H1 (cell line): Measurements from ENCODE around the gene SNAPC2. TPM values are rescaled to one million over a fixed set of nuclear protein-coding genes. Genes with fewer than 3 reads are reported as not detected.

ENCODE experiments used
- CTCF ChIA-PET: fragments of 300-600 bp; sonication (Branson Sonifier 250); formaldehyde crosslinking; loops from one replicate; lab custom pipeline; 2021; ENCODE audit not compliant: partially characterized antibody; lab: Charles Lee
- POLR2A ChIA-PET: fragments of 300-600 bp; sonication (Branson Sonifier 250); formaldehyde crosslinking; loops from one replicate; lab custom pipeline; 2021; ENCODE audit warnings: inconsistent platforms; ENCODE audit not compliant: partially characterized antibody; lab: Charles Lee
- DNase-seq, 2 experiments: peaks; one replicate each; pipeline versions ENCODE4 v3.0.0 to v3.0.0-alpha.2; 2010 to 2022; ENCODE audit warnings: low spot score in 2 of 2, low read depth in 1 of 2, mixed read lengths in 1 of 2
- FAIRE-seq: peaks from 2 replicates; lab custom pipeline; 2011; peaks lifted over from hg19 to GRCh38; lab: Jason Lieb, UNC
- H2AFZ ChIP-seq: 2 replicates; pipeline ENCODE4 v1.8.1; 2012; ENCODE audit warnings: low read length, inconsistent platforms
- H2AK5ac ChIP-seq: 2 replicates; pipeline ENCODE4 v1.6.1; 2013; ENCODE audit warnings: low read depth, low read length
- H2BK120ac ChIP-seq: replicated peaks from 2 replicates; pipeline ENCODE3; 2013; ENCODE audit warnings: low read depth, low read length, inconsistent platforms
- H2BK12ac ChIP-seq: 2 replicates; pipeline ENCODE4 v1.6.1; 2013; ENCODE audit warnings: low read depth, low read length
- H2BK15ac ChIP-seq: 2 replicates; pipeline ENCODE4 v1.6.1; 2013; ENCODE audit warnings: low read length
- H2BK20ac ChIP-seq: 2 replicates; pipeline ENCODE4 v1.6.1; 2013; ENCODE audit warnings: low read length
- H2BK5ac ChIP-seq: 2 replicates; pipeline ENCODE4 v1.6.1; 2013; ENCODE audit warnings: low read depth, low read length
- H3K14ac ChIP-seq: 2 replicates; pipeline ENCODE4 v1.6.1; 2013; ENCODE audit warnings: inconsistent platforms; ENCODE audit not compliant: insufficient read length
- H3K18ac ChIP-seq: 2 replicates; pipeline ENCODE4 v1.6.1; 2013; ENCODE audit warnings: low read length; ENCODE audit errors: extremely low read depth
- H3K23ac ChIP-seq: 2 replicates; pipeline ENCODE4 v1.6.1; 2013; ENCODE audit warnings: inconsistent platforms; ENCODE audit not compliant: insufficient read length
- H3K23me2 ChIP-seq: 2 replicates; pipeline ENCODE4 v1.6.1; 2013; ENCODE audit warnings: low read depth, low read length
- H3K27ac ChIP-seq: 2 replicates; pipeline ENCODE4 v1.6.1; 2011; ENCODE audit warnings: low read depth, low read length, inconsistent platforms
- H3K27me3 ChIP-seq, 4 experiments: replicated peaks in 1 of 4; 1 replicate in 1 of 4; 2 replicates in 3 of 4; pipeline versions ENCODE4 v1.6.1 to v1.8.1; 2011 to 2013; ENCODE audit warnings: low read length in 3 of 4, mild to moderate bottlenecking in 3 of 4, inconsistent platforms in 2 of 4, mixed read lengths in 2 of 4, moderate library complexity in 1 of 4; ENCODE audit not compliant: control insufficient read depth in 3 of 4, insufficient read depth in 3 of 4; ENCODE audit errors: extremely low read depth in 1 of 4
- H3K36me3 ChIP-seq, 4 experiments: 2 replicates each; pipeline versions ENCODE4 v1.6.1 to v1.8.1; 2011 to 2013; ENCODE audit warnings: mild to moderate bottlenecking in 4 of 4, low read length in 3 of 4, moderate library complexity in 2 of 4, control low read depth in 1 of 4, inconsistent platforms in 1 of 4; ENCODE audit not compliant: insufficient read depth in 4 of 4, control insufficient read depth in 2 of 4
- H3K4ac ChIP-seq: replicated peaks from 2 replicates; pipeline ENCODE3; 2013; ENCODE audit warnings: low read length, low read depth, mixed read lengths, inconsistent platforms; ENCODE audit not compliant: insufficient read length
- H3K4me1 ChIP-seq, 4 experiments: replicated peaks in 1 of 4; 1 replicate in 1 of 4; 2 replicates in 3 of 4; pipeline versions ENCODE4 v1.6.1 to v1.8.1; 2011 to 2013; ENCODE audit warnings: low read length in 3 of 4, inconsistent platforms in 2 of 4, mixed read lengths in 1 of 4; ENCODE audit not compliant: insufficient read depth in 4 of 4, control insufficient read depth in 3 of 4
- H3K4me2 ChIP-seq, 2 experiments: 2 replicates each; pipeline versions ENCODE4 v1.6.1 to v1.8.1; 2011 to 2013; ENCODE audit warnings: low read depth in 2 of 2, low read length in 2 of 2, control low read depth in 1 of 2, inconsistent platforms in 1 of 2, mild to moderate bottlenecking in 1 of 2; ENCODE audit not compliant: insufficient read depth in 1 of 2
- H3K4me3 ChIP-seq, 4 experiments: fragments of 200-600, 300-600 bp in 1 of 4; sonication (generic), shearing (Covaris generic), sonication (Bioruptor Twin) in 1 of 4; 2 replicates each; pipeline versions ENCODE4 v1.5.1 to v1.8.1; 2011 to 2016; ENCODE audit warnings: low read length in 4 of 4, low read depth in 3 of 4, control low read depth in 2 of 4, inconsistent platforms in 2 of 4, mild to moderate bottlenecking in 2 of 4, mixed read lengths in 1 of 4, moderate library complexity in 1 of 4; ENCODE audit not compliant: insufficient read depth in 2 of 4; ENCODE audit errors: extremely low read depth in 1 of 4
- H3K56ac ChIP-seq: replicated peaks from 2 replicates; pipeline ENCODE3; 2013; ENCODE audit warnings: low read depth, mild to moderate bottlenecking, mixed read lengths, low read length, inconsistent platforms; ENCODE audit not compliant: insufficient read length
- H3K79me1 ChIP-seq: 2 replicates; pipeline ENCODE4 v1.6.1; 2013; ENCODE audit warnings: low read depth, low read length, control low read depth
- H3K79me2 ChIP-seq, 2 experiments: 2 replicates each; pipeline versions ENCODE4 v1.6.1 to v1.8.1; 2012 to 2013; ENCODE audit warnings: low read length in 2 of 2, mild to moderate bottlenecking in 2 of 2, inconsistent platforms in 1 of 2; ENCODE audit not compliant: insufficient read depth in 2 of 2, control insufficient read depth in 1 of 2
- H3K9ac ChIP-seq, 4 experiments: replicated peaks in 1 of 4; 1 replicate in 1 of 4; 2 replicates in 3 of 4; pipeline versions ENCODE4 v1.6.1 to v1.8.1; 2011 to 2013; ENCODE audit warnings: low read depth in 3 of 4, low read length in 3 of 4, control low read depth in 2 of 4, mild to moderate bottlenecking in 2 of 4, moderate library complexity in 2 of 4, inconsistent platforms in 1 of 4; ENCODE audit errors: extremely low read depth in 1 of 4
- H3K9me3 ChIP-seq, 2 experiments: 2 replicates each; pipeline versions ENCODE4 v1.6.1 to v1.8.1; 2012 to 2013; ENCODE audit warnings: mild to moderate bottlenecking in 2 of 2, moderate library complexity in 2 of 2, control low read depth in 1 of 2, inconsistent platforms in 1 of 2, low read depth in 1 of 2, low read length in 1 of 2, mixed read lengths in 1 of 2; ENCODE audit not compliant: insufficient read depth in 2 of 2
- H4K20me1 ChIP-seq, 2 experiments: replicated peaks in 1 of 2; 2 replicates each; pipeline versions ENCODE3 to v1.8.1; 2011 to 2013; ENCODE audit warnings: inconsistent platforms in 2 of 2, low read length in 2 of 2, mild to moderate bottlenecking in 1 of 2; ENCODE audit not compliant: insufficient read depth in 2 of 2, control insufficient read depth in 1 of 2
- H4K5ac ChIP-seq: 2 replicates; pipeline ENCODE4 v1.6.1; 2013; ENCODE audit warnings: low read length, low read depth, mixed read lengths, inconsistent platforms; ENCODE audit not compliant: insufficient read length
- H4K8ac ChIP-seq: 2 replicates; pipeline ENCODE4 v1.8.0; 2013; ENCODE audit warnings: mild to moderate bottlenecking, moderate library complexity, low read length, inconsistent platforms; ENCODE audit not compliant: insufficient read depth; ENCODE audit errors: extremely low read depth
- H4K91ac ChIP-seq: replicated peaks from 2 replicates; pipeline ENCODE3; 2013; ENCODE audit warnings: low read length, mixed read lengths, inconsistent platforms; ENCODE audit not compliant: insufficient read length
- CBX8 ChIP-seq: fragments of 300-800, 300-1000 bp; sonication (generic); IDR thresholded peaks from 2 replicates; pipeline ENCODE4 v1.7.1; 2016; ENCODE audit warnings: low read depth, low read length, borderline replicate concordance
- CHD1 ChIP-seq: IDR thresholded peaks from 2 replicates; pipeline ENCODE4 v1.6.1; 2012; ENCODE audit warnings: low read depth, low read length, improper control_type of control experiment
- CTBP2 ChIP-seq: IDR thresholded peaks from 2 replicates; pipeline ENCODE4 v1.7.0; 2011; ENCODE audit warnings: borderline replicate concordance, mild to moderate bottlenecking, moderate library complexity, mixed read lengths, low read length; ENCODE audit not compliant: insufficient read depth, insufficient read length
- CTCF ChIP-seq, 3 experiments: IDR thresholded peaks; 1 replicate in 2 of 3; 2 replicates in 1 of 3; pipeline versions ENCODE4 v1.5.1 to v1.6.1; 2011; ENCODE audit warnings: low read length in 3 of 3, mild to moderate bottlenecking in 3 of 3, inconsistent platforms in 2 of 3, low read depth in 1 of 3, moderate library complexity in 1 of 3; ENCODE audit not compliant: insufficient read depth in 1 of 3; ENCODE audit errors: control extremely low read depth in 1 of 3
- E2F6 ChIP-seq: IDR thresholded peaks from 2 replicates; pipeline ENCODE4 v1.6.1; 2012; ENCODE audit warnings: inconsistent platforms
- GABPA ChIP-seq: IDR thresholded peaks from 2 replicates; pipeline ENCODE4 v1.6.1; 2011; ENCODE audit warnings: mild to moderate bottlenecking, low read length, moderate library complexity, borderline replicate concordance; ENCODE audit not compliant: insufficient read depth
- PHF8 ChIP-seq: fragments of 200-600 bp; sonication (generic); conservative IDR thresholded peaks from 2 replicates; pipeline ENCODE4 v1.7.1; 2012; ENCODE audit warnings: low read depth, mild to moderate bottlenecking, inconsistent platforms, low read length, moderate library complexity
- POLR2AphosphoS5 ChIP-seq: IDR thresholded peaks from 2 replicates; pipeline ENCODE4 v1.6.1; 2011; ENCODE audit warnings: low read depth, low read length
- SP1 ChIP-seq: IDR thresholded peaks from 2 replicates; pipeline ENCODE4 v1.6.1; 2011; ENCODE audit warnings: low read depth, low read length
- YY1 ChIP-seq: IDR thresholded peaks from 2 replicates; pipeline ENCODE4 v1.6.1; 2011; ENCODE audit warnings: low read depth, mild to moderate bottlenecking, low read length
- WGBS, 2 experiments: shearing (Covaris generic) in 1 of 2; methylation state at CpG; one replicate each; pipeline versions ENCODE4 v1.1.6 to v1.1.7; 2013 to 2015; ENCODE audit warnings: low lambda C conversion rate in 2 of 2, mixed read lengths in 2 of 2, inconsistent platforms in 1 of 2, low coverage in 1 of 2, missing lambda C conversion rate in 1 of 2; ENCODE audit not compliant: insufficient replicate concordance in 2 of 2, insufficient coverage in 1 of 2, insufficient read length in 1 of 2; ENCODE audit errors: extremely low coverage in 1 of 2, missing lambda C conversion rate in 1 of 2; 5-methylcytosine and 5-hydroxymethylcytosine counted together
- polyA plus RNA-seq, 7 experiments: library from polyadenylated mRNA; depleted of rRNA in 3 of 7; stranded (reverse) in 5 of 7; unstranded in 2 of 7; fragments of >200 nt in 5 of 7; fragments of 200-250 nt in 2 of 7; gene quantifications; 1 replicate in 5 of 7; 2 replicates in 1 of 7; 4 replicates in 1 of 7; pipeline versions ENCODE4 v1.2.1 to v1.2.3, GENCODE V29; 2011 to 2013; ENCODE audit warnings: missing spikeins in 2 of 7, mixed read lengths in 2 of 7
- total RNA-seq: library from RNA; stranded (reverse); fragmentation: NEBNext Ultra II Directional; extraction: Animal tissue kit (Norgen Biotek cat#: 25700); gene quantifications from 2 replicates; pipeline ENCODE4 v1.2.1, GENCODE V29; 2021

SNAPC2 gene
- total and polyA plus RNA-seq, 2 of the 8 experiments (the other 6 are each of a cell fraction or from before 2014, with no cell fraction given): 18.2 to 20.3 TPM

- no peak overlapping the region for H3K18ac ChIP-seq
- no peak overlapping the region for H3K27ac ChIP-seq
- no peaks in the 10 kb centered on the region for H3K27me3 ChIP-seq
- no peak overlapping the region for H2BK15ac ChIP-seq
- FAIRE-seq (no peak), DNase-seq (no peak)
- H3K56ac ChIP-seq: no peak overlapping the region
- no peak overlapping the region for H3K4me2 ChIP-seq
- H4K91ac ChIP-seq: no peak overlapping the region
- no peak for TF ChIP-seq CHD1
- TF ChIP-seq GABPA: no peak
- no peak for TF ChIP-seq POLR2AphosphoS5
- no peak for TF ChIP-seq CTCF (IDR thresholded peaks at IDR 0.05; ENCODE audit: control extremely low read depth in 1 of 3, insufficient read depth in 1 of 3, low read depth in 1 of 3, low read length in 3 of 3)
- TF ChIP-seq SP1: no peak
- no peak for TF ChIP-seq E2F6
- TF ChIP-seq YY1: no peak
- TF ChIP-seq CBX8: no peak
- TF ChIP-seq PHF8: no peak
- no peak for TF ChIP-seq CTBP2
- no peaks in the 10 kb centered on the region for H3K9me3 ChIP-seq
- ChIA-PET CTCF (interaction anchor here (1.0 to 2.5 kb wide), 3 partner anchors 21 to 44 kb away, joined by 3 to 11 read pairs (median 5); no protein-coding TSS in a partner anchor), POLR2A (interaction anchor here (1.0 to 1.1 kb wide), 2 partner anchors 9 to 18 kb away, joined by 3 to 4 read pairs; partner anchors contain the start of gene LRRC8E)
- no peak overlapping the region for H3K14ac ChIP-seq
- no peak overlapping the region for H3K4me3 ChIP-seq
- H3K36me3 ChIP-seq: no peaks in the 10 kb centered on the region; a peak in 1 of 8 replicates
- peaks cover 0 to 4% (median 0%) of the 10 kb centered on the region in 4 experiments; a peak in 2 of 7 replicates for H3K4me1 ChIP-seq
- no peak overlapping the region for H2BK12ac ChIP-seq
- H3K9ac ChIP-seq: no peak overlapping the region
- H2BK120ac ChIP-seq: no peak overlapping the region
- 94% methylated on average over 9 of the region's 11 CpGs; no CpG with 5 or more reads in 1 of the 2 experiments for WGBS, 2 experiments
- no peak overlapping the region for H2AFZ ChIP-seq
- no peak overlapping the region for H2AK5ac ChIP-seq
- no peak overlapping the region for H4K5ac ChIP-seq
- no peak overlapping the region for H3K4ac ChIP-seq
- no peak overlapping the region for H2BK5ac ChIP-seq
- no peaks in the 10 kb centered on the region for H3K79me1 ChIP-seq
- H3K23ac ChIP-seq: no peak overlapping the region
- H4K8ac ChIP-seq: no peak overlapping the region
- H2BK20ac ChIP-seq: no peak overlapping the region
- H3K23me2 ChIP-seq: no peaks in the 10 kb centered on the region
- peaks cover 0 to 3% of the 10 kb centered on the region in 2 experiments for H4K20me1 ChIP-seq
- no peaks in the 10 kb centered on the region for H3K79me2 ChIP-seq
These were observed 22.8 kb upstream of the SNAPC2 start for GRCh38 chr19:7897292-7897691.
